HepG2 (cell line): Measurements from ENCODE around the gene MRPL54. TPM values are rescaled to one million over a fixed set of nuclear protein-coding genes. Genes with fewer than 3 reads are reported as not detected.

Experiments used
- ATAC-seq: fragments of 200-7000 bp; cut with Tn5 transposase; 3 replicates; pipeline ENCODE4 v1.9.1; 2020; ENCODE audit warnings: mild to moderate bottlenecking, moderate library complexity
- BruUV-seq: library from RNA; stranded (reverse); fragments of 400-500 nt; replicated peaks from 2 replicates; lab custom pipeline; 2021; lab: Mats Ljungman, UMichigan
- CTCF ChIA-PET: fragments of 300-600 bp; formaldehyde crosslinking; extraction: SDS; loops from one replicate; lab custom pipeline; 2021; ENCODE audit warnings: low total read pairs, inconsistent platforms, low intra/inter-chr PET ratio; lab: Yijun Ruan, JAX
- POLR2A ChIA-PET: fragments of 350-600 bp; sonication (Branson Sonifier 250); formaldehyde crosslinking; loops from one replicate; lab custom pipeline; 2020; ENCODE audit warnings: antibody characterized with exemption, inconsistent platforms; lab: Yijun Ruan, JAX
- DNase-seq: peaks from one replicate; pipeline ENCODE4 v3.0.0-alpha.2; 2015; ENCODE audit warnings: low spot score
- FAIRE-seq: peaks from 3 replicates; lab custom pipeline; 2011; peaks lifted over from hg19 to GRCh38; lab: Jason Lieb, UNC
- H2AFZ ChIP-seq: one replicate; pipeline ENCODE4 v1.6.1; 2011; ENCODE audit warnings: low read length, inconsistent platforms
- H3K27ac ChIP-seq: fragments of 300-600 bp; 3 replicates; pipeline ENCODE4 v1.8.0; 2011; ENCODE audit warnings: mixed run types, mild to moderate bottlenecking, mixed read lengths, low read length, inconsistent platforms; ENCODE audit not compliant: insufficient read depth; ENCODE audit errors: extremely low read length
- H3K27me3 ChIP-seq, 2 experiments: fragments of 200-600 bp in 1 of 2; 2 replicates in 1 of 2; 3 replicates in 1 of 2; pipeline versions ENCODE4 v1.6.0 to v1.8.0; 2011; ENCODE audit warnings: low read length in 2 of 2, mild to moderate bottlenecking in 2 of 2, moderate library complexity in 2 of 2, inconsistent platforms in 1 of 2; ENCODE audit not compliant: insufficient read depth in 2 of 2, control insufficient read depth in 1 of 2
- H3K36me3 ChIP-seq, 2 experiments: fragments of 200-600 bp in 1 of 2; replicated peaks in 1 of 2; 2 replicates in 1 of 2; 3 replicates in 1 of 2; pipeline versions ENCODE4 v1.5.1 to v1.8.0; 2011; ENCODE audit warnings: low read length in 2 of 2, inconsistent platforms in 1 of 2; ENCODE audit not compliant: insufficient read depth in 2 of 2, control insufficient read depth in 1 of 2
- H3K4me1 ChIP-seq: 2 replicates; pipeline ENCODE4 v1.5.1; 2012; ENCODE audit warnings: low read length, inconsistent platforms; ENCODE audit not compliant: insufficient read depth
- H3K4me2 ChIP-seq: 2 replicates; pipeline ENCODE4 v1.6.0; 2011; ENCODE audit warnings: low read depth, low read length, inconsistent platforms
- H3K4me3 ChIP-seq, 3 experiments: fragments of 200-600 bp in 1 of 3; sonication (generic), shearing (Covaris generic) in 1 of 3; replicated peaks in 1 of 3; 2 replicates each; pipeline ENCODE4 v1.5.1; 2011 to 2016; ENCODE audit warnings: low read length in 3 of 3, inconsistent platforms in 2 of 3, low read depth in 2 of 3, mild to moderate bottlenecking in 2 of 3, control low read depth in 1 of 3, mixed read lengths in 1 of 3; ENCODE audit not compliant: insufficient read depth in 1 of 3
- H3K79me2 ChIP-seq: one replicate; pipeline ENCODE4 v1.6.1; 2011; ENCODE audit warnings: low read length, inconsistent platforms; ENCODE audit not compliant: insufficient read depth
- H3K9ac ChIP-seq: 2 replicates; pipeline ENCODE4 v1.6.0; 2011; ENCODE audit warnings: mild to moderate bottlenecking, low read depth, low read length, inconsistent platforms; ENCODE audit not compliant: insufficient read depth
- H3K9me3 ChIP-seq: 2 replicates; pipeline ENCODE4 v1.5.1; 2012; ENCODE audit warnings: mild to moderate bottlenecking, low read length
- H4K20me1 ChIP-seq: 2 replicates; pipeline ENCODE4 v1.6.0; 2011; ENCODE audit warnings: inconsistent platforms, mild to moderate bottlenecking, low read length, moderate library complexity; ENCODE audit not compliant: insufficient read depth
- ZBTB33 ChIP-seq: sonication (generic); formaldehyde crosslinking; IDR thresholded peaks from 2 replicates; pipeline ENCODE4 v1.4.0; 2020; ENCODE audit warnings: missing genetic modification reagents
- ZNF251 ChIP-seq: sonication (generic); formaldehyde crosslinking; IDR thresholded peaks from 2 replicates; pipeline ENCODE4 v1.9.0; 2021; ENCODE audit warnings: mild to moderate bottlenecking, missing genetic modification reagents
- ZNF549 ChIP-seq: sonication (generic); formaldehyde crosslinking; IDR thresholded peaks from 2 replicates; pipeline ENCODE4 v1.5.0; 2020; ENCODE audit warnings: missing genetic modification reagents
- ZNF703 ChIP-seq: sonication (generic); formaldehyde crosslinking; IDR thresholded peaks from 2 replicates; pipeline ENCODE4 v1.5.1; 2020; ENCODE audit warnings: missing genetic modification reagents, mild to moderate bottlenecking, moderate library complexity, borderline replicate concordance
- WGBS: methylation state at CpG from one replicate; pipeline ENCODE4 v1.1.6; 2017; ENCODE audit warnings: low lambda C conversion rate; 5-methylcytosine and 5-hydroxymethylcytosine counted together
- in situ Hi-C: cut with HindIII; loops from 2 replicates; pipeline ENCODE4 v1.10.0; 2017; ENCODE audit warnings: low pct_unique_long_range_greater_than_20kb; ENCODE audit not compliant: extremely low pct_ligation_motif_present
- intact Hi-C: fragments of 100-400 bp; cut with micrococcal nuclease; formaldehyde crosslinking; loops from one replicate; pipeline ENCODE4 v1.10.0; 2022; ENCODE audit not compliant: unreplicated experiment
- polyA plus RNA-seq, 8 experiments: library from polyadenylated mRNA; depleted of rRNA in 3 of 8; stranded (reverse) in 7 of 8; unstranded in 1 of 8; fragments of >200 nt; fragmentation: Illumina TruSeq in 4 of 8; extraction: Trizol in 4 of 8; gene quantifications; 2 replicates each; pipeline versions ENCODE4 v1.2.1 to v1.2.3, GENCODE V29; 2011 to 2016; ENCODE audit warnings: low read depth in 4 of 8, missing spikeins in 1 of 8, mixed read lengths in 1 of 8; ENCODE audit not compliant: insufficient read depth in 1 of 8
- total RNA-seq, 5 experiments: library from RNA; depleted of rRNA; stranded (reverse); fragments of >200 nt; fragmentation: Illumina TruSeq; extraction: Trizol; gene quantifications; 2 replicates each; pipeline ENCODE4 v1.2.3, GENCODE V29; 2016; ENCODE audit warnings: low read depth in 1 of 5

MRPL54 gene
- total and polyA plus RNA-seq, 2 of the 13 experiments (the other 11 are each of a cell fraction or from before 2014, with no cell fraction given): 36.8 to 66.9 TPM

GRCh38 chr19:3773814-3774515 lies 11.5 kb downstream of the MRPL54 start:
- Histone ChIP-seq H3K27me3 (peaks cover 0 to 19% of the 10 kb centered on the region in 2 experiments; a peak in 3 of 5 replicates), H3K4me1 (no peaks in the 10 kb centered on the region), H3K9me3 (no peaks in the 10 kb centered on the region), H3K9ac (no peak overlapping the region), H3K79me2 (no peaks in the 10 kb centered on the region), H4K20me1 (no peaks in the 10 kb centered on the region), H3K27ac (no peak overlapping the region), H3K36me3 (no peaks in the 10 kb centered on the region), H3K4me3 (no peak overlapping the region), H3K4me2 (no peak overlapping the region), H2AFZ (no peak overlapping the region)
- no peak for TF ChIP-seq ZNF549
- peak; percentile 12; the same call in 1 of the 2 replicates for TF ChIP-seq ZBTB33
- no peak for TF ChIP-seq ZNF251 (CRISPR knock-in tag)
- TF ChIP-seq ZNF703 (CRISPR knock-in tag): no peak
- ATAC-seq: no peak
- WGBS: 38% methylated on average over 12 of the region's 12 CpGs
- in situ Hi-C loops (no loop called here), intact Hi-C loops (no loop called here)
- ChIA-PET POLR2A (interaction anchor here (3.4 kb wide), 1 partner anchor 12 kb away, joined by 15 read pairs; the partner anchor contains the start of genes APBA3 and MRPL54), CTCF (no interaction called here)
- FAIRE-seq: no peak
- no peak for DNase-seq
- BruUV-seq: no TSS peak
